ENCODE measurements around the gene NPAS3. TPM values are rescaled to one million over a fixed set of nuclear protein-coding genes. Genes with fewer than 3 reads are reported as not detected.

Gene NPAS3
- total RNA-seq, 2 experiments from 2014 or later: not detected

DNA sequence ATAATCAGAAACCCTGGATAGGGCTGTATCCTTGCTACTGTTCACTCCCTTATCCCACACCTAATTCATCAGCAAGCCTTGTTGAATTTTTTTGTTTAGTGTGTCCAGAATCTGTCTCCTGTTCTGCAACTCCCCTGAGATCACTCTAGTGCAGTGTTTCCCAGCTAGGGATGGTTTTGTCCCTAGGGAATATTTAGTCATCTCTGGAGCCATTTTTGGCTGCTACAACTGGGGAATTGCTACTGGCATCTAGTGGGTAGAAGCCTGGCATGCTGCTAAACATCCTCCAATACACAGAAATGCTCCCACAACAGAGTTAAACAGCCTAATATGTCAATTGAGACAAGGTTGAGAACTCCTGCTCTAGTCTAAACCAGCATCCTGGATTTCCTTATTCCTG lies 248.0 kb downstream of the NPAS3 start:
- H3K27ac Mint-ChIP-seq: no peak overlapping the region
- H3K36me3 Mint-ChIP-seq: no peaks in the 10 kb centered on the region
- no peak for DNase-seq
- intact Hi-C loops (cut with micrococcal nuclease): no loop called here
- H3K27me3 Mint-ChIP-seq: peaks cover 2% of the 10 kb centered on the region
- no peaks in the 10 kb centered on the region for H3K9me3 Mint-ChIP-seq
- ChIA-PET CTCF (no interaction called here), POLR2A (no interaction called here)
- no peaks in the 10 kb centered on the region for H3K4me1 Mint-ChIP-seq (ENCODE audit: low read depth)
- no peak overlapping the region for H3K4me3 Mint-ChIP-seq

DNA sequence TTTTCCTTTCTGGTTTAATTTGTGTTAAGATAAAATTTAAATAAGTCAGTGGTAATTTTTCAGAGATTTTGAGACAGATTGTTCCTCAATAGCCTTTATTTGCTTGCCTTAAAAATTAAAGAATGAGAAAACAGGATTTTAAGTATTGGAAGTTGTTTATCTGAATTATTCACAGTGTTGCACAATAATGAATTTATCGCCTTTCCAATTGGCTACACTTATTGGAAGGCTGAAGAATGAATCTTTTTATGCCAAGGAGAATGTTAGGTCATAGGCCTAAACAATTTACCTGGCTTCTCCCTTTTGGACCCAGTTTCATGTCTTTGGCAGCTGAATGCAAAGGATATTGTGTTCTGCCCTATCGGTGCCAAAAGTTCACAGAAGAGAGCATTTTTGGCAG lies 250.2 kb downstream of the NPAS3 start:
- DNase-seq: no peak
- no peaks in the 10 kb centered on the region for H3K4me1 Mint-ChIP-seq (ENCODE audit: low read depth)
- H3K4me3 Mint-ChIP-seq: no peak overlapping the region
- peaks cover 2% of the 10 kb centered on the region for H3K27me3 Mint-ChIP-seq
- H3K27ac Mint-ChIP-seq: no peak overlapping the region
- intact Hi-C loops (cut with micrococcal nuclease): no loop called here
- H3K9me3 Mint-ChIP-seq: no peaks in the 10 kb centered on the region
- ChIA-PET CTCF (no interaction called here), POLR2A (no interaction called here)
- H3K36me3 Mint-ChIP-seq: no peaks in the 10 kb centered on the region

DNA sequence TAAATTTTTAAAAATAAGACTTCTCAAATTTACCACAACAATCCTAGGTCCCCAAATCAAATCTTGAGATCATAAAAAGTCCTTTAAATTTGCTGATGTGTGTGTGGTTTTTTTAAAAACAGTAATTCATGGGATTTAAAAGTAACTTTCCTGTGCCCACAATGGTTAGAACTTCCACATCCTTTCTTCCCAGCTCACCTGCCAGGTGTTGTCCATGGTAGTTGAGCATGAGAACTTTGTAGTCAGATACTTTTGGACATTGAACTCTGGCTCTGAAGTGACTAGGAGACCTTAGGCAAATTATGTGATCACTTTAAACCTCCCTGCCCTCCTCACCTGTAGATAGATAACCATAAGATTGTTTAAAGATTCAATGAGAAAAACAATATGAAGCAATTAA lies 253.2 kb downstream of the NPAS3 start:
- CTCF ChIA-PET: no interaction called here
- H3K36me3 Mint-ChIP-seq: no peaks in the 10 kb centered on the region
- no peaks in the 10 kb centered on the region for H3K4me1 Mint-ChIP-seq (ENCODE audit: low read depth)

DNA sequence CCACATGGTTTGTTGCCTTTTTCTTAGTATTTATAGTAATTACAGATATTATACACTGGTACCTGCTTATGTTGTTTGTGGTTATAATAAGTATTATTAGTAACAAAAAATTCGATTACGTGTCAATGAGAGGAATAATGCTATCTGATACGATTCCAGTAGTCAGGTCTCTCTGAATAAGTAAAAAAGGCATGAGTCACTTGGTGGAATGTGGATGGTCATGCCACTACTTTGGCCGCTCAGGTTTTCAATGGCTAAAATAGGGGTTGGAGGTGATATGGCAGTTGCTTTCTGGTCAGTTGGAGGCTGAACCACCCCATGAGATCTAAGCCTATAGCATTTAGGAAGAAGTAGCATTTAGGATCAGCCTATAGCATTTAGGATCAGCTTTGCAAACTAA lies 255.9 kb downstream of the NPAS3 start:
- intact Hi-C loops (cut with micrococcal nuclease): no loop called here
- ChIA-PET CTCF (no interaction called here), POLR2A (no interaction called here)
- no peaks in the 10 kb centered on the region for H3K27me3 Mint-ChIP-seq
- H3K36me3 Mint-ChIP-seq: no peaks in the 10 kb centered on the region
- DNase-seq: no peak
- H3K9me3 Mint-ChIP-seq: peaks cover 5% of the 10 kb centered on the region
- H3K27ac Mint-ChIP-seq: no peak overlapping the region
- H3K4me3 Mint-ChIP-seq: no peak overlapping the region
- no peaks in the 10 kb centered on the region for H3K4me1 Mint-ChIP-seq (ENCODE audit: low read depth)

More for the DNA sequence above, 253.2 kb downstream of the NPAS3 start:
- Mint-ChIP-seq H3K27me3 (peaks cover 2% of the 10 kb centered on the region), H3K27ac (no peak overlapping the region), H3K9me3 (peaks cover 2% of the 10 kb centered on the region), H3K4me3 (no peak overlapping the region)
- POLR2A ChIA-PET: no interaction called here
- DNase-seq: no peak
- intact Hi-C loops (cut with micrococcal nuclease): no loop called here

DNA sequence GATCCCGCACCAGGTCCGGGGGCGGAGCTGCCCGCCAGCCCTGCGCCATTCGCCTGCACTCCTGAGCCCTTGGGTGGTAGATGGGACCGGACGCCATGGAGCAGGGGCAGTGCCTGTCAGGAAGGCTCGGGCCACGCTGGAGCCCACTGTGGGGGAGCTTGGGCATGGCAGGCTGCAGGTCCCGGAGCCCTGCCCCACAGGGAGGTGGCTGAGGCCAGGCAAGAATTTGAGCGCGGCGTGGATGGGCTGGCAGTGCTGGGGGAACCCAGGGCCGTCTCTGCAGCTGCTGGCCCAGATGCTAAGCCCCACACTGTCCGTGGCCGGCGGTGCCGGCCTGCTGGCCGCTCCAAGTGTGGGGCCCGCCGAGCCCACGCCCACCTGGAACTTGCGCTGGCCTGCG lies 260.0 kb downstream of the NPAS3 start:
- ChIA-PET CTCF (no interaction called here), POLR2A (no interaction called here)
- intact Hi-C loops (cut with micrococcal nuclease): no loop called here
- no peaks in the 10 kb centered on the region for H3K36me3 Mint-ChIP-seq
- H3K4me3 Mint-ChIP-seq: no peak overlapping the region
- no peaks in the 10 kb centered on the region for H3K4me1 Mint-ChIP-seq (ENCODE audit: low read depth)
- H3K9me3 Mint-ChIP-seq: peaks cover 5% of the 10 kb centered on the region
- no peaks in the 10 kb centered on the region for H3K27me3 Mint-ChIP-seq
- no peak for DNase-seq
- H3K27ac Mint-ChIP-seq: no peak overlapping the region

DNA sequence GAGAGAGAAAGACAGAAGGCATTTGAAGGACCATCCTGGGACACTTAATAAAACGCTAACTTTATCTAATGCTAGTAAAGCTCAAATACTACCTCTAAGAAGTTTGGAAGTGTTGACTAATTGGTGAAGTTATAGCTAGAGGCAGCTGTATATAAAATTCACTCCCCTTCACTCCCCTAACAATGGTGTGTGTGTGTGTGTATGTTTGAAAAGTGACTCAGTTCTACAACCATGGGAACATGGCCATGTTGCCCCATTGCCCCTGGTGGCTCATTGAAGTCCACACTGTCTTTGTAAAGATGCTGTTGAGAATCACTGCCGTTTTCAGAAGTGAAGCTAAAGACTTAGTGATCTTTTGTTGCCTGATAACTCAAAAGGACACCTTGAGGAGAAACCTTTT lies 262.4 kb downstream of the NPAS3 start:
- DNase-seq: no peak
- no peak overlapping the region for H3K4me3 Mint-ChIP-seq
- ChIA-PET CTCF (no interaction called here), POLR2A (no interaction called here)
- intact Hi-C loops (cut with micrococcal nuclease): no loop called here
- no peak overlapping the region for H3K27ac Mint-ChIP-seq
- peaks cover 12% of the 10 kb centered on the region for H3K9me3 Mint-ChIP-seq
- H3K27me3 Mint-ChIP-seq: no peaks in the 10 kb centered on the region
- no peaks in the 10 kb centered on the region for H3K4me1 Mint-ChIP-seq (ENCODE audit: low read depth)
- no peaks in the 10 kb centered on the region for H3K36me3 Mint-ChIP-seq

DNA sequence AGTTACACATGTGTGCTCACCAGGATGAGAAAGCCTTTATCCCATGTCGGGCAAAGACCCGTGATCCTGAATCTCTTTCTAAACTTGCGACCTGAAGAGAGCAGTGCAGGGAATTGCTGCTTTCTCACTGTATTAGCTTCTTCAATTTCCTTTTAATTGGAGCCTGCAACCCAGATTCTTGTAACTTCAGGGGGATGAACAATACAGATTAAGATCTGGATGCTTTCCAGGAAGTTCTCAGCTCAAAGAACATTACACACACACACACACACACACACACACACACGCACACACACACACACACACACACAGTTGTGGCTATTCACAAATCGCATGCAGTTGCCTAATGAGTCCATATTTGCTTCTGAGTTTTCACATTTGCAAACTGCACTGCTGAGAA lies 268.3 kb downstream of the NPAS3 start:
- H3K27ac Mint-ChIP-seq: no peak overlapping the region
- CTCF ChIA-PET: interaction anchor here (0.6 kb wide), 1 partner anchor 331 kb away, joined by 3 read pairs; no protein-coding TSS in a partner anchor
- peaks cover 8% of the 10 kb centered on the region for H3K9me3 Mint-ChIP-seq
- H3K4me3 Mint-ChIP-seq: no peak overlapping the region
- DNase-seq: no peak
- no peaks in the 10 kb centered on the region for H3K4me1 Mint-ChIP-seq (ENCODE audit: low read depth)
- no peaks in the 10 kb centered on the region for H3K27me3 Mint-ChIP-seq
- intact Hi-C loops (cut with micrococcal nuclease): no loop called here
- H3K36me3 Mint-ChIP-seq: no peaks in the 10 kb centered on the region
- POLR2A ChIA-PET: no interaction called here

DNA sequence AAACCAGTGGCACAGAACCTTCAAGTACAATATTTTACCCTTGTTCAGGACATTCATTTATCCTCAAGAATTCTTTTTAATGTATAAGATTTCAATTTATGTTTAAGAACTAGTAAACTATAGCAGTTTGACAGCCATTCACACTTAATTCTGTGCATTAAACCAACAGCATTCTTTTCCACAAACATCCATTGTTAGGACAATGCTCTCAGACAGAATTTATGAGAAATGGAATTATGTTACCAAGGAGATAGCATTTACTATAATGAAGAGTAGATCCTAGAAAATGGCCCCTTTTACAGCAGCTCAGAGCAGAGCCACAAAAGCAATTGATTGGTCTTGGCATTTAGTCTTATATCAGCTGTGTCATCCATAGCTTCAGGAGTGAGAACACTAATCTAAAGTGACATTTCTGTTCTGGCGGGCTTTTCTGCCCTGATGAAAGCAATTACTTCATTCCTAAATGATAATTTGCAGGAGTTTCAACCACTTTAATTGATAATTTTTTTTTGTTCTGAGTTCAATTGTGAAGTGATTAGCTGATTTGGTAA lies 268.9 kb downstream of the NPAS3 start:
- Mint-ChIP-seq H3K27ac (no peak overlapping the region), H3K4me1 (ENCODE audit: low read depth) (no peaks in the 10 kb centered on the region), H3K4me3 (no peak overlapping the region), H3K27me3 (no peaks in the 10 kb centered on the region), H3K36me3 (no peaks in the 10 kb centered on the region), H3K9me3 (peaks cover 8% of the 10 kb centered on the region)
- intact Hi-C loops (cut with micrococcal nuclease): no loop called here
- DNase-seq: no peak
- ChIA-PET POLR2A (interaction anchor here (0.6 kb wide), 1 partner anchor 436 kb away, joined by 3 read pairs; no protein-coding TSS in a partner anchor), CTCF (no interaction called here)

DNA sequence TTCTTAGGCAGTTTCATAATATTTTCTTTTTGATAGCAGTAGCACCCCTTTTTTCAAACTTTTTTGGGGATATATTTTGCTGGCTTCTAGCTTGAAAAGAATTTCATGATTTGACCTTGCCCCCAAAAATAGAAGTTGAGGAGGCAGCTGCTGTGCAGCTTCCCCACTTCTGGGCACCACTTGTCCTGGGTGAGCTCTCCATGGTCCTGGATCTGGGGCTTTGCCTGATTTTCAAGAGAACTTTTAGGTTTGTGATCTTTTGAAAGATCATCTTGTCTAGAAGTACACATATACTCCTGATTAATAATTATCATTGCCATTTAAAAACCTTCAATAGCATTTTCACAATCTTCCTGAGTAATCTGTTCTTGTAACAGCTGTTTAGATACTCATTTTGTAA lies 271.6 kb downstream of the NPAS3 start:
- intact Hi-C loops (cut with micrococcal nuclease): no loop called here
- no peaks in the 10 kb centered on the region for H3K9me3 Mint-ChIP-seq
- POLR2A ChIA-PET: no interaction called here

DNA sequence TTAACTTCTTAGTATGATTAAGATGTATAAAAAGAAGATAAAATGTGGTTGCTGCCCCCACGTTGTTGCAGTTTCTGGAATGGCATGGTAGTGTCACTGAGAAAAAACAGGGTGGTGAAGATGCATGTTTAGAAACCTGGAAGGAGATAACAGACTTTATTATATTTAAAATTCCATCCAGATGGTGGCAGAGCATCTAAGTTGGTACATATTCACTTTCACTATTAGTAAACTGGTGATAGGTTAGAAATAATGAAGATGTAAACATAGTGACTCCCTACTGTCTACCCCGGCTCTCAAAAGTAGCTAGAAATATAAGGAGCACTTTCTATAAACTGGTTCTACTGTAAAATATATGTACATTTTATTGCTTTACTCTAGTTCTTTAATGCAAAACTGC lies 279.3 kb downstream of the NPAS3 start:
- Mint-ChIP-seq H3K36me3 (no peaks in the 10 kb centered on the region), H3K27me3 (no peaks in the 10 kb centered on the region), H3K27ac (no peak overlapping the region), H3K4me3 (no peak overlapping the region), H3K4me1 (ENCODE audit: low read depth) (no peaks in the 10 kb centered on the region), H3K9me3 (no peaks in the 10 kb centered on the region)
- no peak for DNase-seq
- POLR2A ChIA-PET: no interaction called here
- intact Hi-C loops (cut with micrococcal nuclease): no loop called here
- CTCF ChIA-PET: no interaction called here

More for the DNA sequence above, 271.6 kb downstream of the NPAS3 start:
- Mint-ChIP-seq H3K4me1 (ENCODE audit: low read depth) (no peaks in the 10 kb centered on the region), H3K27ac (no peak overlapping the region), H3K27me3 (no peaks in the 10 kb centered on the region), H3K4me3 (no peak overlapping the region), H3K36me3 (no peaks in the 10 kb centered on the region)
- DNase-seq: no peak
- CTCF ChIA-PET: interaction anchor here (0.7 kb wide), 1 partner anchor 20 kb away, joined by 4 read pairs; no protein-coding TSS in a partner anchor

DNA sequence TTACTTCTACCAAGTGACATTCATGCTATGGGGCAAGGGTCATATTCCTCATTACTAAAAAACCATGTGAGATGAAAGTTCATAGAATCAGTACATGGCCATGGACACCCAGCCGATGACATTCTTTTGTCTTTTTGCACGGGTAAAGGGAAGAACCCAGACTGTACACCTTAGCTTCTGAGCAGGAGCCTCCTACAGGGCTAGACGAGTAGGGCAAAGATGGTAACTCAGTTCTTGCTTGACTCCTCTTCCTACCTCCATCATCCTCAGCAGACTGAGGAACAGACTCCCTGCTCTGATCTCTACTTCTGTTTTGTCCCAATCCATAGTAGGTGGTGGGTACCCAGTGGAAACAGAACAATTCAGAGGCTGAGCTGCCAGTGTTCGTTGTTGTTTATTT lies 281.3 kb downstream of the NPAS3 start:
- intact Hi-C loops (cut with micrococcal nuclease): no loop called here
- CTCF ChIA-PET: no interaction called here
- H3K36me3 Mint-ChIP-seq: no peaks in the 10 kb centered on the region

DNA sequence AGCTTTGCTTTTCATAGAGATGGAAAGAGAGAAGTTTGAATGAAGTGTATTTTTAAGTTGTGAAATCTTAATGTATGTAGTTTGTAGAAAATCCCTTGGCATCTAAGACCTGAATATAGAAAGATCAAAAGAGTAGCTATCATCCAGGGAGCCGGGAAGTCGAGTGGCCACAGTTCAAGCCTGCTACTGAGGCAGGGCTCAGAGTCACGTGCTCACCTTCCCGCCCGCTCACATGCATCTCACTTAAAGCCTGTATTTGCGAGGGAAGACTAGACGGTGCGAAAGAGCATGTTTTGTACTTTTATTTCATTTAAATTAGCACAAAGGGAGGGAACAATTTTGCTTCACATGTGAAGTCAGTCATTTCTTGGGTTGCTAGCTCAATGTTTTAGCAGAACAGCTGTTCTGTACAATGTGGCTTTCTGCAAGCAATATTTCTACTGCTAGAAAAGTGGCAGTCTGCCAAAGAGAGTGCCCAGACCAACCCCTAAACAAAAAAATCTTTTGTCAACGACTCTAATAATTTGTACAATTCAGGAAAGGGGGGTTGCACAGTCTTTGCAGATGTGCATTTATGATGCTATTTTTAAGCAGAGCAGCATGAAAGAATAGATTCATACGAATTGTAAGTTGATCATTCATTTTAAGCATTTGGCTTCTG lies 290.7 kb downstream of the NPAS3 start:
- no peaks in the 10 kb centered on the region for H3K4me1 Mint-ChIP-seq (ENCODE audit: low read depth)
- DNase-seq: no peak
- intact Hi-C loops (cut with micrococcal nuclease): no loop called here
- H3K27me3 Mint-ChIP-seq: no peaks in the 10 kb centered on the region
- no peak overlapping the region for H3K27ac Mint-ChIP-seq
- CTCF ChIA-PET: interaction anchor here (1.2 kb wide), 1 partner anchor 19 kb away, joined by 4 read pairs; no protein-coding TSS in a partner anchor
- POLR2A ChIA-PET: no interaction called here
- no peaks in the 10 kb centered on the region for H3K36me3 Mint-ChIP-seq
- no peak overlapping the region for H3K4me3 Mint-ChIP-seq
- no peaks in the 10 kb centered on the region for H3K9me3 Mint-ChIP-seq

More for the DNA sequence above, 281.3 kb downstream of the NPAS3 start:
- Mint-ChIP-seq H3K4me3 (no peak overlapping the region), H3K27me3 (no peaks in the 10 kb centered on the region), H3K4me1 (ENCODE audit: low read depth) (no peaks in the 10 kb centered on the region), H3K27ac (no peak overlapping the region), H3K9me3 (no peaks in the 10 kb centered on the region)
- POLR2A ChIA-PET: no interaction called here
- DNase-seq: no peak

DNA sequence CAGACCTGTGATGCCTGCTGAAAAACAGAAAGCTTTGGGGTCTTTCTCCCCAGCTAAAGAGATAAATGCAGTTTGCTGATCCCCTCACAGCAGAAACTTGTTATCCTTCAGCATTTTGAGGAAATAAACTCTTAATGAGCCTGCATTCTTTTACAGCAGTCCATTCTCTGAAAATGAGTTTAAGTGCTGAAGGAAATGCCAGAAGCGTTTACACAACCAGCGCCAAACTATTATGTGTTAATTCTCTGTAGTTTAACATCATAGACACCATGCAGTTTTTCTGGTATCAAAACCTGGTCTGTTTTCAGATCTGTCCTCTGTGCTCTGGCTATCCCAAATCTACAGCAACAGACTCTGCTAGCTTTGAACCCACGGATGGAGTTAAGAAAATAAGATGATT lies 291.3 kb downstream of the NPAS3 start:
- Mint-ChIP-seq H3K4me3 (no peak overlapping the region), H3K27me3 (no peaks in the 10 kb centered on the region), H3K36me3 (no peaks in the 10 kb centered on the region), H3K27ac (no peak overlapping the region), H3K9me3 (no peaks in the 10 kb centered on the region), H3K4me1 (ENCODE audit: low read depth) (no peaks in the 10 kb centered on the region)
- POLR2A ChIA-PET: no interaction called here
- no peak for DNase-seq
- CTCF ChIA-PET: interaction anchor here (1.2 kb wide), 1 partner anchor 19 kb away, joined by 4 read pairs; no protein-coding TSS in a partner anchor
- intact Hi-C loops (cut with micrococcal nuclease): no loop called here

Data from activated CD4-positive, alpha-beta memory T cell treated with anti-CD3 and anti-CD28 coated beads for 36 hours (primary cell).